Fibroblast of skin of left biceps (primary cell): Measurements from ENCODE around the gene HELZ.
"Not testable (repeated sequence)": the region's sequence is repeated elsewhere in the genome, so short reads cannot be mapped to it uniquely, and the experiment has no call there.

Experiments used
- DNase-seq, 2 experiments: peaks; one replicate each; pipeline ENCODE4 v3.0.0-alpha.2; 2013; ENCODE audit warnings: low read depth in 2 of 2

The HELZ gene

DNA sequence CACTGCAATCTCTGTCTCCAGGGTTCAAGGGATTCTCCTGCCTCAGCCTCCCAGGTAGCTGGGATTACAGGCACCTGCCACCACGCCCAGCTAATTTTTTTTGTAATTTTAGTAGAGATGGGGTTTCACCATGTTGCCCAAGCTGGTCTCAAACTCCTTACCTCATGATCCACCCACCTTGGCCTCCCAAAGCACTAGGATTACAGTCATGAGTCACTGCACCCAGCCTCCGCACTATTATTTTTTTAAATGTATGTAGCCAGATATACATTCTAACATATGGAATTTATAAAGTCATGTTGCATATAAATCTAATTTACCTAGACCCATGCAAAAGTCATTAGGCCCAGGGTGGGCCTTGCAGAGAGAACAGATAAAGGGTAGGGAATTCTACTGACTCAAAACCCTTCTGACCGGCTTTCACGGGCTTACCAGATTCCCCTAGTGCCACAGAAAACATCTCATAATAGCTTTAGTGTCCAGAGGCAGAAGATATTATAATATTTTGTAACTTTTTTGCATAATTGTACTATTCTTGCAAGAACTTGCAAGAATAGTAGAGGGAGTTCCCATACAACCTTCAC lies 20.5 kb upstream of the HELZ start:
- DNase-seq, result no peak

DNA sequence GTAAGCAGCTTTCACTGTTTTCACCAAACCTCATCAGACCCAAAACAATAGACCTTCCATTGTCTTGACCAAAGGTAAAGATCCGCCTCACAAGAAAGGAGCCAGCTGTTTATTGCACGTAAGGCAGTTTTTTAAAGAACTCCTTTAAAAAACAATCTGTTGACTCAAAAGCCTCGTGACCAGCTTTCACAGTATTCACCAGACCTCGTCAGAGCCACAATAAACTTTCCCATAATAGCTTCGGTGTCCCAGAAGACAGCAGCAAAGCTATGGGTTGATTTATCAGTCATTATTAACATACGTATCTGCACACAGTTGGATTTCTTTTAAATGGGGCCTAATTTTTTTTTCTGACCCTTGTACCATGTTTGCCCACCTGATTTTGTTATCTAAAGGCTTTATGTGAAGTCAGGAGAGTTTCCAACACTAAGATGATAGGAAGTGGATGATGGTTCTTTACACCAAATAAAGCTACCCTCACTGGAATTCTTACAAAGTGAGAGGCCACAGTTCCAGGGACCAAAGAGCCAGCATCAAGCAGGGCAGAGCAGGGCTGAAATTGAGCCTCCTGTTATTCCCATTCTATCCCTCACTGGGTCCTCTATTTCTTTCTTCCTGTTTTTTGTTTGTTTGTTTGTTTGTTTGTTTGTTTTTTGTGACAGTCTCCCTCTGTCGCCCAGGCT lies 17.6 kb upstream of the HELZ start:
- no peak for DNase-seq

DNA sequence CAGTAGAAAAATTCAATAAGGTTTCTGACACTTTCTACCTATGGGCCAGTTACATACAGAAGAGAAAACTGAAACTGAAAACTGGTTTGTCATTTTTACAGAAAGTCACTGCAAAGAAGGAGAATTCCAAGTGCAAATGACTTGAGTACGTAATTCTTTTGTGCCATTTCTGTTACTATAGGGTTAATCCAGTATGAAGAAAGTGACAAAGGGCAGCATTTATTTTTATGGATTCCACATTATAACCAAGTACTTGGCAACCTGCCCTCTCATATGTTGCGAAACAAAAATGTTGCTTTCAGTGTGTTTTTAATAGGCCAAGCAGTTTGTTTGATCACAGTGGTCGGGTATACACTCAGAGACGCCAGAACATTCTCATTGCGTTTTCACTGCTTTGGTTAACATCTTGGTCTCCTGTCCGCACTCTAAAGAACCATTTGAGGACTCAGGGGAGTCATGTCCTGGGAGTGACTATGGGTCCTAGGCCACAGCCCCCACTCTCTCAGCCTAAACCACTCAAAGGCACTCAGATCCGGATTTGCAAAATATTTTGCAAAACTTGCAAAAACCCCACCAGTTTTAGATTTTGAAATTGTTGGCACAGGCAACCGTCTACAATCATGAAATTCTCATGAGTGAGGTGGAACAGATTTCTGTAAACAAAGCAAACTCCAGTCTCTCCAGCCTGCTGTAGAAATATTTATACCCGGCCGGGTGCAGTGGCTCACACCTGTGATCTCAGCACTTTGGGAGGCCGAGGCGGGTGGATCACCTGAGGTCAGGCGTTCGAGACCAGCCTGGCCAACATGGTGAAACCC lies 15.4 kb upstream of the HELZ start:
- peak; percentile 83 to 84 for DNase-seq

DNA sequence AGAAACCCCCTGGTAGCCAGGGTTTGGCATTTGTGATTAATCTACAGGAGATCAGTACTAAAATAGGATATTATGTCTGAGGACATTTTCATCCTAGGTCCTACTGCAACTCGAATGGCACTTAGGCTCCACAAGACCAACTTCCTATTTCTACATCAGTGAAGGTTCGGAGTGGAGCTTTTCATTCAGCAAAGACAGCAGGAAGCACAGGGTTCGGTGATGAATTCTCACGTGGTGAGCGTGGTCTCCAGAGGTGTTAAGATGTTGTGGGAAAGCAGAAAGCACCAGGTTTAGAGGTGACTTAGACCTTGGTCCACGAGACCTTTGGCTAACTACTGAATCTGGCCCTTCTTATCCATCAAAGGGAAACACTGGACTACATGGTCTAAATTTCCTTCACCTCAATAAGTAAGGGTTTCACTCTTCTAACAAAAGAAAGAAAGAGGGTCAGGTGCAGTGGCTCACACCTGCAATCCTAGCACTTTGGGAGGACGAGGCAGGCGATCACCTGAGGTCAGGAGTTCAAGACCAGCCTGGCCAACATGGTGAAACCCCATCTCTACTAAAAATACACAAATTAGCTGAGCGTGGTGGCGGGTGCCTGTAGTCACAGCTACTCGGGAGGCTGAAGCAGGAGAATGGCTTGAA lies 13.9 kb upstream of the HELZ start:
- DNase-seq, result no peak

DNA sequence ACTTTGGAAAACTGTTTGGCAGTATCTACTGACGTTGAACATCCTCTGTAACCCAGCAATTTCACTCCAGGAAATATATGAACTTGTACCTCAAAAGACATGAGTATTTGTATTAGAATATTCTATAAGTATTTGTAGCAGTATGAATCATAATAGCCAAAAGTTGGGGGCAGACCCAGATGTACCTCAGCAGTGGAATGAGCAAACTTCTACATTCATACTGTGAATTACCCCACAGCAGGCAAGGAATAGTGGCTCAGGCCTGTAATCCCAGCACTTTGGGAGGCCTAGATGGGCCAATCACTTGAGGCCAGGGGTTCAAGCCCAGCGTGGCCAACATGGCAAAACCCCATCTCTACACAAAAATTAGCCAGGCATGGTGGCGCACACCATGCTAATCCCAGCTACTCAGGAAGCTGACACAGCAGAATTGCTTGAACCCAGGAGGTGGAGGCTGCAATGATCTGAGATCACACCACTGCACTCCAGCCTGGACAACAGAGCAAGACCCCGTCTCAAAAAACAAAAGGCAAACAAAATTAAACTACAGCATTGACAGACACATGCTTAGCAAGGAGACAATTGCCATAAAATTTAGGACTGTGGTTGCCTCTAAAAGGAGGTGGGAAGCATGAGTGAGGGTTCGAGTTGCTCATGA lies 11.2 kb upstream of the HELZ start:
- DNase-seq, result no peak

DNA sequence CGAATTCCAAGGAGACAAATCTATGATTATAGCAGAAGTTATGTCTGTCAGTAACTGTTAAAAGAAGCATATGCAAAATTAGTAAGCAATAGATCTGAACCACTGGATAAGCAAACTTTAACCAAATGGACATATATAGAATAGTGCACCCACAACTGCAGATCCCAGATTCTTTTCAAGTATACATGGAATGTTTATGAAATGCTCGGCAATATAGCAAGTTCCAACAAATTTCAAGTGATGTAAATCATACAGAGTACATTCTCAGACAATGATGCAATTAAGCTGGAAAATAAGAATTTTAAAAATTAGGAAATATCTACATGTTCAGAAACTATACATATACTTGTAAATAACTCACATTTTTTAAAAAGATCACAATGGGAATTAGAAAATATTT lies 8.4 kb upstream of the HELZ start:
- peak; percentile 71 to 83 for DNase-seq

DNA sequence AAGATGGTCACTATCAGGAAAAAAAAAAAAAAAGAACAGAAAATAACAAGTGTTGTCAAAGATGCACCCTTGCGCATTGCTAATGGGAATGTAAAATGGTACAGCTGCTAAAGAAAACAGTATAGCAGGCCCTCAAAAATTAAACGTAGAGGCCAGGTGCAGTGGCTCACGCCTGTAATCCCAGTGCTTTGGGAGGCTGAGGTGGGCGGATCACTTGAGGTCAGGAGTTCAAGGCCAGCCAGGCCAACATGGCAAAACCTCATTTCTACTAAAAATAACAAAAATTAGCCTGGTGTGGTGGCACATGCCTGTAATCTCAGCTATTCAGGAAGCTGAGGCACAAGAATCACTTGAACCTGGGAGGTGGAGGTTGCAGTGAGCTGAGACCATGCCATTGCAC lies 6.6 kb upstream of the HELZ start:
- not testable (repeated sequence) for DNase-seq

DNA sequence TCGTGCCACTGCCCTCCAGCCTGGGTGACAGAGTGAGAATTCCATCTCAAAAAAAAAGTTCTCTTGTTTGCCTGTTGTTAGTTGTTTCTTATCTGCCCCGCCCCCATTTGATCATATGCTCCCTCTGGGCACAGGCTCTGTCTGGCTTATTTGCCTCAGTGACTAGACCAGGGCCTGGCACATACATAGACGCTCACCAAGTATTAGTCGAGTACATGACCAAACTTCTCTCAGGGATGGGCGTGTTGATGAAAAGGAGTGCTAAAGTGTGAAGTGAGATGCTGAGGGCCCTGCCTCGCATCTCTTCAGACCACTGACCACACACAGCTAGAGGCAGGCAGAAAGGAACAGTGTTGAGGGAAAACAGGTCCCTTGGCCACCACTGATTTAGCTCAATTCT lies 3.3 kb upstream of the HELZ start:
- DNase-seq, result no peak

DNA sequence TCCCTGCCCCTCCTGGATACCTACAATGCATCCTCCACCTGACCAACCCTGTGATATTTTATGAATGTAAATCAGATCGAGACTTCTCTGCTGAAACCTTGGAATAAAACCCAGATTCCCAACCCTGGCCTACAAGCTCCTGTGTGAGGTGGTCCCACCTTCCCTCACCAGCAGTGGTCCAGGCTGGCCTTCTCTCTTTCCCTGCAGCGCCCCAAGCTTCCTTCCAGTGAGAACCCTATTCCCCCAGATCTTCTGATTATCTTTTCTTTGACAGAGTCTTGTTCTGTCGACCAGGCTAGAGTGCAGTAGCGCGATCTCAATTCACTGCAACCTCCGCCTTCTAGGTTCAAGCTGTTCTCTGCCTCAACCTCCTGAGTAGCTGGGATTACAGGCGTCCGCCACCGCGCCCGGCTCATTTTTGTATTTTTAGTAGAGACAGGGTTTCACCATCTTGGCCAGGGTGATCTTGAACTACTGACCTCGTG lies 2.5 kb upstream of the HELZ start:
- no peak for DNase-seq

DNA sequence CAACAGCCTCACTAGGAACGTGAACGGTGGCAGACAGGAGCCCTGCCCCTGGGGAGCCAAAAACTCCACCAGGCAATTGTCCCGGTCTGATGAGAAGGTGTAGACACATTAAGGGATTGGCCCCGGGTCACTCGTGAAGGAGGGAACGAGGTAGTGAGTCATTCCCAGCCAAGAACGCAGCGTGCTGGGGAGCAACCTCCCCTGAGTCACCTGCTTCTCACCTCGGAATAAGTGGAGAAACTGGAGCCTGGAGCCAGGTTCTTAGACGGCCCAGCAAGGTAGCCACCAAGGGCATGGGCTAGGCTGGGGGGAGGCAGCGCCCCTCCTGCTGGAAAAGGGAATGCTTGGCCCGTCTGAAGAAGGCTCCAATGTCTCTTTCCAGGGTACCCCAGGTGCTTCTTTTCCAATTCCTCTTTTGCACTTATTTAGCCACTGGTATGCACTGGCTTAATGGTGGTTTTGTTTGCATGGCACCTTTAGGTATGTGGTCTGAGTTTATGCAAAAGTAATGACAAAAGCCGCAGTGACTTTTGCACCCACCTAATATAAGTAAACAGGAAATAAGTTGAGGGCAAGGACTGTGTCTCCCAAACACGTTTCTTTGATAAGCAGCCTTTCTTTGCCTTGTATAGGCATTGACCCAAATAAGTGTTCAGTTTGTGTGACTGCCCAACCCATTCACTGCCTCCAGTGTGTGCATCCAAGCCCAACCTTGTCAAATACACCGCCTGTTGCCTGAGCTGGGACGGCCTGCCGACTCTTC lies 1.8 kb upstream of the HELZ start:
- DNase-seq, result no peak

DNA sequence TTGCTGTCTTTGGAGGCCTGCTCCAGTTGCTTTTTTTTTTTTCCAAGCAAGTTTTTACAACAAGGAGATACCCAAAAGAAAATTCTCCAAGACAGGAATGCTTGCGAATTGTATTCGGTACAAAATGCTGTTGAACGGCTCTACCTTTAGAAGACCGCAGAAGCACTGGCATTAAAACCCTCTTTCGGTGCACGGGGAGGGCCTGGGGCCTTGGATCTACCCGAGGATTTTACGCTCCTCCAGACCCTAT lies 1.3 kb upstream of the HELZ start:
- DNase-seq, result no peak

DNA sequence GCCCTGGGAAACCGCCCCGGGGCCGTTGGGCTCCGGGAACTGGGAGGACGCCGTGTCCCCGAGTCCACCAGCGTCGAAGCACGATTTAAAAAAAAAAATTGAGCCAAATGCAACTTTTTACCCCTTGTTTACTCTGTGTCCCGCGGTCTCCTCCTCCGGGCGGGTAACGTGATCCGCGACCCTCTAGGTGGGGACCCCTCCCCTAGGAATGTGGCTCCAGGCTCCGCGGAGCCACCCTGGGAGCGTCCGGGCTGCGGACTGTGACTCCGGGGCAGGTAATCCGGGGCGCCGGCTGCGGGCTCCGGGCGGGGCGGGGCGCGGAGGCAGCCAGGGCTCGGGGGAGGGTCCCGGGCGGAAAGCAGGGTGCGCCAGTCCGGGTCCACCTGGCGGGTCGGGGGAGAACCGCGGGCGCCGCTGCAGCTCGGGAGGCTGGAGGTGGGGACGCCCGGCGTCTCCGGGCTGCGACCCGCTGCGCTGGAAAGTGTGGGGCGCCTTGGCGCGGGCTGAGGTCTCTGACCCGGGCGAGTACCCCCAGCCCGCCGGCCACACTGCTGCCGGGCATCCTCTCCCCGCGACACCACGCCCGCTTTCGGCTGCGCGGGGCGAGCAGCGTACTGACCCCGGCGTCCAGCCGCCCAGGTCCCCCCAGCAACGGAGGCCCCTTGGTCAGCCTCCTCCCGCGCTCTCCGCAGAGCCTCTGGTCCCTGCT lies 852 bp upstream of the HELZ start:
- DNase-seq, result no peak

DNA sequence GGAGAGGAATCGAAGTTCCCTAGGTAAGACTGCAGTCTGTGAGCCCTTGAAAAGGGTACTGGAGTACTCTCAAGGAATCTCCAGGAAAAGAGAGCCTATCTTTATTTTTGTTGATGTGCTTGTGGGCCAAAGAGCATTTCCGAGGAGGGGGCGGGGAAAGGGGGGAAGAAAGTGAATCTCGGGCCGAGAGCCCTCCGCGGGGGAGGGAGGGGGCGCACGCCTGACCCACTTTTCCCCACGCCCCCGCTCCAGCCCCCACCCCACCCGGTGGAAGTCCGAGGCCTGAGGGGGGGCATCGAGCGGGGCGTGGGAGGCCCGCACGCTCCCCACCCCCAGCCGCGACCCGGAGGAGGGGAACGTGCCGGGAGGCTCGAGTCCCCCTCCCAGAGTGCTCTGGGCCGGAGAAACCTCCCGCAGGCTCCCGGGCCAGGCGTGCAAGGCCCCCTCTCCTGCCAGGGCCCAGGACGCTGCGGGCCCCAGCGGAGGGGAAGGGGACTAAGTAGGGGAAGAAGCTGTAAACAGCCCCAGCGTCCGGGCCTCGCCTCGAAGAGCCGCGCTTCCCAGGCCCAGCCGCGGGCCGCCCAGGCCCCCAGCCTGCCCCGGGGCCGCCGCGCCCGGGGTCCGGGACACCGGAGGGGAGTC lies 444 bp downstream of the HELZ start:
- no peak for DNase-seq

DNA sequence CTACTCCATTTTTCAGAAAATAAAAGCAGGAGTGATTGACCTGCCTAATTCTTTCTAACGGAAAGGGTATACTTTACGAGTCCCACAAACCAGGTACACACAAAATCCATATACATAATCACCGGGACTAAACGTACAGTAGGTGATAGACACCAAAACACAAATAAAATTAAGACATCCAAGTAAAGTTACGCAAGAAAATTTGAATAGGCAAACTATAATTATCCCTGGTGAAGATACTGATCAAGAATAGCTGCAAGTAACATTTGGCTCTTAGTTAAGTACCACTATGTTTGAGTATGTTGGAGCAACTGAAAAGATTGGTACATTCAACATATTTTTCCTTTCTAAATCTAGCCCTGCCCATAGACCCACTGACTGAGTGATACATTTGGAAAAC lies 1.7 kb downstream of the HELZ start:
- no peak for DNase-seq

DNA sequence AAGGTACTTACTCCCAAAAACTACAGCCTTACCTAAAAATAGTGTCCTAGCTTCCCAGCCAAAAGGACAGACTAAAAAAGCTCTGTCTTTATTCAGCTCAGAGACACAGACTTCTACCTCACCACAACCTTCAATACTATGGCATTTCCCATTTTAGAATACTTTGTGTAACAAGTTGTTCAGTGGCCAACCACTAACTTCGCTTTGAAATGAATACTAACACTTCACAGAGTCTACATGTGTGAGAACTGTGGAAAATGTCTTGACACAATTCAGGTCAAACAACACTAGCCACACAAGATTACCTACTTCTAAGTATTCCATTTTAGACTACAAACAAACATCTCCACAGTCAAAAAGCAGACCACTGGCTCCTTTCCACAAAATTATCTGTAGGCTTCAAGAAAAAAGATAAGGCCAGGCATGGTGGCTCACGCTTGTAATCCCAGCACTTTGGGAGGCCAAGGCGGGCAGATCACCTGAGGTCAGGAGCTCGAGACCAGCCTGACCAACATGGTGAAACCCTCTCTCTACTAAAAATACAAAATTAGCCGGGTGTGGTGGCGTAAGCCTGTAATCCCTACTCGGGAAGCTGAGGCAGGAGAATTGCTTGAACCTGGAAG lies 3.2 kb downstream of the HELZ start:
- DNase-seq, result no peak

DNA sequence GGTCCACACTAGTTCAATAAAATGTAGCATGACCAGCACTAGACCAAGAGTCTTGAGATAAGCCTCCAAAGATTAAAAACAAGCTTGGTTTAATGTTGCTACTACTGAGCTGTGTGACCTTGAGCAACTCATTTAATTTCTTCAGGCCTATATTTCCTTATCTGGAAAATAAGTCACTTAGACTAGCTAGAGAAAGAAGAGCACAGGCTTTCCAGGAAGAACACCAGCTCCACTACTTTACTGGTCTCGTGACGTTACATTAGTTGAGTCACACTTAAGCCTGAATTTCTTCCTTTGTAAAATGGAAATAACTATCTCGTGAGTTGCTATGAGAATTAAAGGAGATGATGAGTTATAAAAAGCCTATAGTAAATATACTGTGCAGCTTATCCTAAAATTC lies 5.4 kb downstream of the HELZ start:
- no peak for DNase-seq

DNA sequence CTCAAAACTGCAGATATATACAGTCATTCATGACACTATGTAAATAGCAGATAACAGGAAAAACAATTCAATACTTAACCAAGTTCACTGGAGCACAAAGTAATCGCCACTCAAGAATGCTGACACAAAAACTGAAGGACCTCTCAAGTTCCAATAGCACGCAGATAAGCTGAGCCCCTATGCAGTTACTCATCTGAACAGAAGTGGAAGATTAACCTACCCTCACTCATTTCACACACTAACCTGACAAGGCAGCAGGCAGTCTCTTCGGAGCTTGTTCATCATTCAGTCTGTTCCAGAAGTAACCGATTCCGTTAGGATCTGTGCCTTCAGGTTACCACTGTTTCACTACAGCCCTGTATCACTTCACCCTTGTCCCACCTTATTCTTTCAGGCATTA lies 6.0 kb downstream of the HELZ start:
- DNase-seq, result no peak

DNA sequence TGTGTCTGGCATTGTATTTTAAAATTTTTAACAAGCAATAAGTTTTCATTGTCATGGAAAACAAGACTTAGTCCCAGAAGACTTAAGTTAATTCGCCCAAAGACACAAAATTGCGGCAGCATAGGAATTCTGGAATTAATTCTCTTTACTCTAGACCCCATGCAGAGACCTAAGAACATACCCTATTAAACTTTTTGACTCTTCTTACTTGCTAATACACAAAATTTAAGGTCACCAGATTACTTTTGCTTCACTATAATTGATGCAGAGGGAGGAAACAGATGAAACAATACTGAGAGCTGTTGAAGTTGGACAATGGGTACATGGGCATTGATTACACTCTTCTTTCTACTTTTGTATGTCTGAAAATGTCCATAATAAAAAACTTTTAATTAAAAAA lies 12.6 kb downstream of the HELZ start:
- no peak for DNase-seq

DNA sequence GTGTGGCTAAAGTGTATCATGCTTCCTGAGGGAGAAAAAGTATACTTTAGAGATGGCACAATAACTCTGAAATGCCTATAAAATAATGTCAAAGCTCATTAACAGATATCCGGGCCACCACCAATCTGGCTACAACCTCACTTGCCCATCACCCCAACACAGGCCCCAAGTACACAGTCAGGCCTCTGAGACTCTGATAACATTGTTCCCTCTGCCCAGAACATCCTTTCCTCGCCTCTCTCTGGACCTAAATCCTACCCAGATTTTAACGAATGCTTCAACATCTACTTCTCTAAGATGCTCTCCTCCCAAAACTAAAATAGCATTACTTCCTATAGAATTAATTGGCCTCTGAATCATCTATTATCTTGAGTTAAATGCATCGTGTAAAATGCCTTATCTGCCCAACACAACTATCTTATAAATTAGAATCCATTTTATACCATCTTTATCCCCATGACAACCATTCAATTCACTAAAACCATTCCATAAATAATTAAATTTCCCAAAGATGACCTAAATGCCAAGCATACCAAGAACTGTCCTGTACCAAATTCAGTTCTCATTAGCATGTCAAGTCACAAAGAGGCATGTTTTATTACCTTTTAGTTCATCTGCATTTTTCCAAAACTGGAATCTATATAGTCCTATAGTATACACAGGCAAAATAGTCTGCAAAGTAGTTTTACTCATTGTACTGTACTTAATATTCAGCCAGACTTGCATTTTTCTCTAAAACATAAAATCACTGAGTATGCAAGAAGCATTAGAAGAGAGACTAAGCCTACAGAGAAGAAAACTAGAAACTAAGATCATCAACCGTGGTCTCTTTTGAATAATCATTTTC lies 15.7 kb downstream of the HELZ start:
- DNase-seq, result no peak
